Calu3 (cell line): ENCODE data around the gene LRRC57. TPM values are rescaled to one million over a fixed set of nuclear protein-coding genes. Genes with fewer than 3 reads are reported as not detected.

Experiments
- BruUV-seq: library from RNA; stranded (reverse); fragments of 400-500 nt; replicated peaks from 2 replicates; lab custom pipeline; 2021; lab: Mats Ljungman, UMichigan
- CTCF ChIA-PET: fragments of 300-600 bp; sonication (Branson Sonifier 250); formaldehyde crosslinking; loops from one replicate; lab custom pipeline; 2022; ENCODE audit warnings: antibody characterized with exemption; lab: Charles Lee
- DNase-seq: peaks from one replicate; pipeline ENCODE4 v3.0.0; 2022
- H3K27ac Mint-ChIP-seq: one replicate; pipeline ENCODE4 v1.8.0; 2022; ENCODE audit warnings: mixed read lengths; ENCODE audit not compliant: unreplicated experiment
- H3K27me3 Mint-ChIP-seq: one replicate; pipeline ENCODE4 v1.8.0; 2022; ENCODE audit warnings: mixed read lengths; ENCODE audit not compliant: unreplicated experiment
- H3K36me3 Mint-ChIP-seq: one replicate; pipeline ENCODE4 v1.8.0; 2022; ENCODE audit warnings: mild to moderate bottlenecking, moderate library complexity, mixed read lengths; ENCODE audit not compliant: insufficient read depth, unreplicated experiment
- H3K4me1 Mint-ChIP-seq: one replicate; pipeline ENCODE4 v1.8.0; 2022; ENCODE audit warnings: mild to moderate bottlenecking, low read depth, mixed read lengths; ENCODE audit not compliant: unreplicated experiment
- H3K4me3 Mint-ChIP-seq: one replicate; pipeline ENCODE4 v1.8.0; 2022; ENCODE audit warnings: mild to moderate bottlenecking, low read depth, moderate library complexity, mixed read lengths; ENCODE audit not compliant: unreplicated experiment
- H3K9me3 Mint-ChIP-seq: one replicate; pipeline ENCODE4 v1.8.0; 2022; ENCODE audit warnings: low read depth, mixed read lengths; ENCODE audit not compliant: unreplicated experiment
- CTCF ChIP-seq: fragments of 200-600 bp; IDR thresholded peaks from one replicate; pipeline ENCODE4 v1.8.0; 2022; ENCODE audit warnings: antibody characterized with exemption; ENCODE audit not compliant: unreplicated experiment
- intact Hi-C: fragments of 100-400 bp; cut with micrococcal nuclease; formaldehyde crosslinking; loops from one replicate; pipeline ENCODE4 v1.10.0; 2022; ENCODE audit not compliant: unreplicated experiment
- total RNA-seq: library from RNA; stranded (reverse); gene quantifications from 2 replicates; pipeline ENCODE4 v1.2.3, GENCODE V29; 2022

LRRC57 gene
- total RNA-seq, 1 experiment from 2014 or later = 13.7 TPM

- H3K4me1 Mint-ChIP-seq = peaks cover 13% of the 10 kb centered on the region
- peaks cover 36% of the 10 kb centered on the region for H3K36me3 Mint-ChIP-seq
- CTCF ChIA-PET = interaction anchor here (0.5 kb wide), 1 partner anchor 76 kb away, joined by 6 read pairs; no protein-coding TSS in a partner anchor
- peak; percentile 8 for DNase-seq
- TF ChIP-seq CTCF = no peak
- peak overlapping the region; percentile 99 for H3K27ac Mint-ChIP-seq
- H3K4me3 Mint-ChIP-seq = peak overlapping the region; percentile 91
- intact Hi-C loops = no loop called here
- no TSS peak for BruUV-seq
- no peaks in the 10 kb centered on the region for H3K27me3 Mint-ChIP-seq
- no peaks in the 10 kb centered on the region for H3K9me3 Mint-ChIP-seq
Observed at GRCh38 chr15:42491539-42492225, 56.9 kb downstream of the LRRC57 start.

GRCh38 chr15:42490671-42491538 is 57.7 kb downstream of the LRRC57 start, which contains the start of gene ZNF106:
ZNF106 (minus strand) TSS chr15:42491141; CDS start chr15:42472289, 18,852 bp downstream.
- intact Hi-C loops = no loop called here
- TF ChIP-seq CTCF = no peak
- CTCF ChIA-PET = interaction anchor here (0.5 kb wide), 1 partner anchor 76 kb away, joined by 6 read pairs; no protein-coding TSS in a partner anchor
- no peaks in the 10 kb centered on the region for H3K27me3 Mint-ChIP-seq
- H3K4me3 Mint-ChIP-seq = peak within 1 kb of the TSS; percentile 91
- TSS peak; percentile 42 for BruUV-seq
- H3K9me3 Mint-ChIP-seq = no peaks in the 10 kb centered on the region
- H3K36me3 Mint-ChIP-seq = peaks cover 28% of the 10 kb centered on the region
- DNase-seq = peak; percentile 82
- H3K27ac Mint-ChIP-seq = peak within 1 kb of the TSS; percentile 99
- peaks cover 13% of the 10 kb centered on the region for H3K4me1 Mint-ChIP-seq

- TF ChIP-seq CTCF = no peak
- H3K4me3 Mint-ChIP-seq = peak overlapping the region; percentile 91
- CTCF ChIA-PET = no interaction called here
- no peaks in the 10 kb centered on the region for H3K27me3 Mint-ChIP-seq
- peaks cover 22% of the 10 kb centered on the region for H3K36me3 Mint-ChIP-seq
- no peaks in the 10 kb centered on the region for H3K9me3 Mint-ChIP-seq
- peak overlapping the region; percentile 99 for H3K27ac Mint-ChIP-seq
- TSS peak; percentile 56 for BruUV-seq
- intact Hi-C loops = no loop called here
- H3K4me1 Mint-ChIP-seq = peaks cover 13% of the 10 kb centered on the region
- no peak for DNase-seq
Observed at GRCh38 chr15:42490291-42490670, 58.3 kb downstream of the LRRC57 start.

Other genes with a start within 250 kb of the LRRC57 start
- gene CAPN3, start 189.3 kb downstream of the LRRC57 start, total RNA-seq = 2.1 and 2.3 TPM in 2 replicates
- gene ZNF106, start 57.7 kb downstream of the LRRC57 start, total RNA-seq = 26.4 and 34.7 TPM in 2 replicates
- 53.7 and 54.8 TPM in 2 replicates for gene SNAP23, start 53.2 kb downstream of the LRRC57 start, total RNA-seq
- gene HAUS2, start within 50 bp of the LRRC57 start, total RNA-seq = 10.7 and 11.7 TPM in 2 replicates
- 0.59 and 0.92 TPM in 2 replicates for gene STARD9, start 26.8 kb upstream of the LRRC57 start, total RNA-seq
- 11.3 TPM in 2 replicates for gene CDAN1, start 188.3 kb upstream of the LRRC57 start, total RNA-seq